Measurements from ENCODE around the gene ZSCAN10. TPM values are rescaled to one million over a fixed set of nuclear protein-coding genes. Genes with fewer than 3 reads are reported as not detected.
A peak's percentile ranks its signal among the peaks of the same experiment; 100 is the strongest.

Gene ZSCAN10
- total and polyA plus RNA-seq, 2 of the 13 experiments (the other 11 are each of a cell fraction or from before 2014, with no cell fraction given): not detected

- TF ChIP-seq NR2C2 (CRISPR knock-in tag; IDR thresholded peaks at IDR 0.05; ENCODE audit: borderline replicate concordance) (peak; percentile 12; the same call in 1 of the 2 replicates), ZBTB7B (CRISPR knock-in tag; IDR thresholded peaks at IDR 0.05) (0 out of 2 replicates have a peak, but pooled peaks have one; percentile 26), CENPX (CRISPR knock-in tag; IDR thresholded peaks at IDR 0.05) (no peak), ZSCAN20 (CRISPR knock-in tag; IDR thresholded peaks at IDR 0.05; ENCODE audit: borderline replicate concordance) (no peak), ISL2 (CRISPR knock-in tag; IDR thresholded peaks at IDR 0.05) (no peak), HOXA3 (CRISPR knock-in tag; IDR thresholded peaks at IDR 0.05) (peak; percentile 36; the same call in 1 of the 2 replicates), NPAS2 (CRISPR knock-in tag; IDR thresholded peaks at IDR 0.05; ENCODE audit: borderline replicate concordance) (no peak), ZNF331 (CRISPR knock-in tag; IDR thresholded peaks at IDR 0.05) (peak; percentile 79), HOXA7 (CRISPR knock-in tag; IDR thresholded peaks at IDR 0.05) (no peak), ZEB1 (IDR thresholded peaks at IDR 0.05; ENCODE audit: insufficient replicate concordance, low read depth) (no peak), ZNF816 (CRISPR knock-in tag; IDR thresholded peaks at IDR 0.05; ENCODE audit: borderline replicate concordance) (no peak), SMYD3 (CRISPR knock-in tag; IDR thresholded peaks at IDR 0.05) (no peak), KDM6A (CRISPR knock-in tag; IDR thresholded peaks at IDR 0.05; ENCODE audit: low read depth) (no peak), HINFP (CRISPR knock-in tag; IDR thresholded peaks at IDR 0.05; ENCODE audit: low read depth) (no peak), ISX (CRISPR knock-in tag; conservative IDR thresholded peaks at IDR 0.05) (no peak), SOX13 (IDR thresholded peaks at IDR 0.05) (no peak), SOX13 (CRISPR knock-in tag; conservative IDR thresholded peaks at IDR 0.05 in 1 of 2, IDR thresholded peaks at IDR 0.05 in 1 of 2) (no peak), NFE2L2 (IDR thresholded peaks at IDR 0.05; ENCODE audit: low read length) (no peak), ZNF777 (CRISPR knock-in tag; IDR thresholded peaks at IDR 0.05) (peak; percentile 64; the same call in 1 of the 2 replicates), TBX3 (IDR thresholded peaks at IDR 0.05; ENCODE audit: borderline replicate concordance) (no peak), ZNF740 (CRISPR knock-in tag; IDR thresholded peaks at IDR 0.05) (no peak), IKZF1 (IDR thresholded peaks at IDR 0.05) (no peak), MAZ (IDR thresholded peaks at IDR 0.05; ENCODE audit: borderline replicate concordance, low read depth, low read length) (no peak), MAZ (CRISPR knock-in tag; IDR thresholded peaks at IDR 0.05; ENCODE audit: low read depth) (no peak), PATZ1 (CRISPR knock-in tag; IDR thresholded peaks at IDR 0.05) (peak; percentile 66), ZNF383 (CRISPR knock-in tag; IDR thresholded peaks at IDR 0.05; ENCODE audit: borderline replicate concordance) (no peak), HHEX (CRISPR knock-in tag; IDR thresholded peaks at IDR 0.05) (no peak), ZNF337 (CRISPR knock-in tag; IDR thresholded peaks at IDR 0.05; ENCODE audit: borderline replicate concordance, low read depth) (no peak), ZFX (CRISPR knock-in tag; IDR thresholded peaks at IDR 0.05; ENCODE audit: low read depth) (peak; percentile 81; the same call in 1 of the 2 replicates), CEBPG (CRISPR knock-in tag; IDR thresholded peaks at IDR 0.05) (no peak)
These were observed 44.7 kb upstream of the ZSCAN10 start (continued) for GRCh38 chr16:3143598-3144320.
